ENCODE measurements around the gene B2M.

Gene B2M

GRCh38 chr15:44694416-44694815 is 16.9 kb upstream of the B2M start:
- TF ChIP-seq POLR2AphosphoS5 (IDR thresholded peaks at IDR 0.05; ENCODE audit: low read depth, low read length) (no peak), SIN3A (IDR thresholded peaks at IDR 0.05; ENCODE audit: borderline replicate concordance, insufficient read depth, low read length) (no peak), REST (IDR thresholded peaks at IDR 0.05; ENCODE audit: insufficient read depth in 1 of 2, low read depth in 2 of 2, low read length in 2 of 2) (no peak), TAF1 (IDR thresholded peaks at IDR 0.05; ENCODE audit: borderline replicate concordance, insufficient read depth, low read length) (no peak), FOXP2 (optimal IDR thresholded peaks at IDR 0.05; ENCODE audit: borderline replicate concordance, extremely low read depth, extremely low read length, insufficient read depth) (no peak)

GRCh38 chr15:44695294-44695693 is 16.0 kb upstream of the B2M start:
- TF ChIP-seq SIN3A (IDR thresholded peaks at IDR 0.05; ENCODE audit: borderline replicate concordance, insufficient read depth, low read length) (no peak), POLR2AphosphoS5 (IDR thresholded peaks at IDR 0.05; ENCODE audit: low read depth, low read length) (no peak), TAF1 (IDR thresholded peaks at IDR 0.05; ENCODE audit: borderline replicate concordance, insufficient read depth, low read length) (no peak), REST (IDR thresholded peaks at IDR 0.05; ENCODE audit: insufficient read depth in 1 of 2, low read depth in 2 of 2, low read length in 2 of 2) (no peak), FOXP2 (optimal IDR thresholded peaks at IDR 0.05; ENCODE audit: borderline replicate concordance, extremely low read depth, extremely low read length, insufficient read depth) (no peak)

- no peak for TF ChIP-seq SIN3A (IDR thresholded peaks at IDR 0.05; ENCODE audit: borderline replicate concordance, insufficient read depth, low read length)
- no peak for TF ChIP-seq FOXP2 (optimal IDR thresholded peaks at IDR 0.05; ENCODE audit: borderline replicate concordance, extremely low read depth, extremely low read length, insufficient read depth)
- TF ChIP-seq TAF1 (IDR thresholded peaks at IDR 0.05; ENCODE audit: borderline replicate concordance, insufficient read depth, low read length) = no peak
- TF ChIP-seq REST (IDR thresholded peaks at IDR 0.05; ENCODE audit: insufficient read depth in 1 of 2, low read depth in 2 of 2, low read length in 2 of 2) = no peak
- no peak for TF ChIP-seq POLR2AphosphoS5 (IDR thresholded peaks at IDR 0.05; ENCODE audit: low read depth, low read length)
Measured at GRCh38 chr15:44697014-44697413, 14.3 kb upstream of the B2M start.

GRCh38 chr15:44698641-44699040 is 12.7 kb upstream of the B2M start:
- TF ChIP-seq REST (IDR thresholded peaks at IDR 0.05; ENCODE audit: insufficient read depth in 1 of 2, low read depth in 2 of 2, low read length in 2 of 2) (no peak), FOXP2 (optimal IDR thresholded peaks at IDR 0.05; ENCODE audit: borderline replicate concordance, extremely low read depth, extremely low read length, insufficient read depth) (no peak), POLR2AphosphoS5 (IDR thresholded peaks at IDR 0.05; ENCODE audit: low read depth, low read length) (no peak), TAF1 (IDR thresholded peaks at IDR 0.05; ENCODE audit: borderline replicate concordance, insufficient read depth, low read length) (no peak), SIN3A (IDR thresholded peaks at IDR 0.05; ENCODE audit: borderline replicate concordance, insufficient read depth, low read length) (no peak)

GRCh38 chr15:44705986-44706385 is 5.3 kb upstream of the B2M start:
- TF ChIP-seq REST (IDR thresholded peaks at IDR 0.05; ENCODE audit: insufficient read depth in 1 of 2, low read depth in 2 of 2, low read length in 2 of 2) = no peak
